ENCODE data around the gene ATP8B4.

ATP8B4 gene

DNA sequence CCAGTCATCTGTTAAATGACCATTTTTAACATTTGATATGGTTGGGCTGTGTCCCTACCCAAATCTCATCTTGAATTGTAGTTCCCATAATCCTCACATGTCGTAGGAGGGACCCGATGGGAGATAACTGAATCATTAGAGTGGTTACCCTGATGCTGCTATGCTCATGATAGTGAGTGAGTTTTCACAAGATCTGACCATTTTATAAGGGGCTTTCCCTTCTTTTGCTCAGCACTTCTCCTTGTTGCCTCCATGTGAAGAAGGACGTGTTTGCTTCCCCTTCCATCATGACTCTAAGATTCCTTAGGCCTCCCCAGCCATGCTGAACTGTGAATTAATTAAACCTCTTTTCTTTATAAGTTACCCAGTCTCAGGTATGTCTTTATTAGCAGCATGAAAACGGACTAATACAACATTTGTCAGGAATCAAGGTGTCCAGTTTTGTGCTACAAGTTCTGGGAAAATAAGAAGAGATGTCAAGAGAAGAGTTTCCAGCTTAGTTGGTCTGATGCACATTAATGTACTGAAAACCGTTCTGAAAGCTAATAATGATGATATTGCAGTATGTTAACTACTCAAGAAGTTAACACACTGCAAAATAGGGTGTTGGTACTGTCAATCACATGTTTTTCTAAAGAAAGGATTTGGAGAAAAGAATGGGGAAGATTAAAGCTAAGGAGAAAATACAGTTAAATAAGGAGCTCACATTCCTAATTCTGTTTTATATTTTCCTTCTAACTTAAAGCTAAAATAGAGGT lies 67.9 kb downstream of the ATP8B4 start:
- Histone ChIP-seq H3K36me3 (ENCODE audit: insufficient read depth, low read length) (no peaks in the 10 kb centered on the region), H3K9ac (ENCODE audit: insufficient read length) (no peak overlapping the region), H3K9me3 (ENCODE audit: low read depth, low read length) (no peaks in the 10 kb centered on the region), H3K27ac (no peak overlapping the region), H3K4me3 (no peak overlapping the region)
- DNase-seq (ENCODE audit: low read depth, low spot score) = no peak
- no peak for TF ChIP-seq POLR2AphosphoS5 (IDR thresholded peaks at IDR 0.05; ENCODE audit: borderline replicate concordance, low read depth, low read length)
- TF ChIP-seq EZH2 (IDR thresholded peaks at IDR 0.05) = no peak
- no peak for TF ChIP-seq FOXP2 (optimal IDR thresholded peaks at IDR 0.05; ENCODE audit: control extremely low read depth, extremely low read length, insufficient read depth)

DNA sequence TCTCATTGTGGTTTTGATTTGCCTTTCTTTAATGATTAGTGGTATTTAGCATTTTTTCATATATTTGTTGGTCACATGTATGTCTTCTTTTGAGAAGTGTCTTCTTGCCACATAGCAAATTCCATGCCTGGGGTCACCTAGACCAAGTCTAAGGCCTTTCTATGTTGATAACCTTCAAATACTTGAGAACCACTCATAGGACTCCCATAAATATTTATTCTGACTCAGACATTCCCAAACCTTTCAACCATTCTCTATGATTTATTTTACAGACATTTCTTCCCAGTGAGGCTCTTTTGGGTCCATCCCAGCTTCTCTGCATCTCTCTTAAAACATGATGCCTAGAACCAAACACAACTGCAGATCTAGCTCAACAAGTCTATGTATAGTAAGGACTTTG lies 69.2 kb downstream of the ATP8B4 start:
- TF ChIP-seq FOXP2 (optimal IDR thresholded peaks at IDR 0.05; ENCODE audit: control extremely low read depth, extremely low read length, insufficient read depth) (no peak), POLR2AphosphoS5 (IDR thresholded peaks at IDR 0.05; ENCODE audit: borderline replicate concordance, low read depth, low read length) (no peak)
- Histone ChIP-seq H3K4me3 (no peak overlapping the region), H3K27ac (no peak overlapping the region), H3K36me3 (ENCODE audit: insufficient read depth, low read length) (no peaks in the 10 kb centered on the region), H3K9ac (ENCODE audit: insufficient read length) (no peak overlapping the region), H3K9me3 (ENCODE audit: low read depth, low read length) (no peaks in the 10 kb centered on the region)
- DNase-seq (ENCODE audit: low read depth, low spot score) = no peak

DNA sequence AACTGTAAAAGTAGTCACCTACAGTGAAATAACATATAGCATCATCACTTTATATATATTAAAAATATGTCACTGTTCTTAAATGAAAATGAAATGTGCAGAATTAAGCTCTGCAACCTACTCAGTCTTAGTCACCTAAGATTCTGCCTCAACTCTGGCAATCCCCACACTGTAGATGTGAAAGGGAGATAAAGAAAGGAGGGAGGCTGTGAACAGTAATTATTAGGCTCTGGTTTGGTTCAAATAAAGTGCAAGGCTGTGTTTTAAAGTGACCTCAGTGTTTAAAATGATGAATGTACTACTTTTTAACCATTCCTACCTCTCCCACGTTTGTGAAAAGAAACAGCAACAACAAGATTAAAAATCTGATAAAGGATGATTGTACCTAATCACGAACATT lies 72.2 kb downstream of the ATP8B4 start:
- TF ChIP-seq EZH2 (IDR thresholded peaks at IDR 0.05) (no peak), POLR2AphosphoS5 (IDR thresholded peaks at IDR 0.05; ENCODE audit: borderline replicate concordance, low read depth, low read length) (no peak), FOXP2 (optimal IDR thresholded peaks at IDR 0.05; ENCODE audit: control extremely low read depth, extremely low read length, insufficient read depth) (no peak)
- H3K27ac ChIP-seq = no peak overlapping the region
- no peak for DNase-seq (ENCODE audit: low read depth, low spot score)
- H3K9ac ChIP-seq (ENCODE audit: insufficient read length) = no peak overlapping the region
- H3K9me3 ChIP-seq (ENCODE audit: low read depth, low read length) = no peaks in the 10 kb centered on the region
- H3K4me3 ChIP-seq = no peak overlapping the region
- no peaks in the 10 kb centered on the region for H3K36me3 ChIP-seq (ENCODE audit: insufficient read depth, low read length)

DNA sequence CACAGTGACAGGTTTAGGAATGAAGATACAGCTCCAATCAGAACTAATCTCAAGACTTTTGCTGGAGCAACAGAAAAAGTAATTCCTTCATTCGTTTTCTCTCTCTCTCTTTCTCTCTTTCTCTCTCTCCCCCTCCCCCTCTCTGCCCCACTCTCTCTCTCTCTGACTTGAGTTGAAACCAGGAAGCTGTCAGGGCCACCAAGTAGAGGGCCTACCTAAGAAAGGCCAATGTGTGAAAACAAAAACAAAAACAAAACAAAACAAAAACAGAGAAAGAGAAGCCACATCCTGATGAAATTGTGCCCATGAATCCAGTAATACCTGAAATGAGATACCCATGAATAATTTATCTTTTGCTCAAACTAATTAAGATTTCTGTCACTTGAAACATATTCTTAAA lies 72.9 kb downstream of the ATP8B4 start:
- H3K36me3 ChIP-seq (ENCODE audit: insufficient read depth, low read length) = no peaks in the 10 kb centered on the region
- TF ChIP-seq POLR2AphosphoS5 (IDR thresholded peaks at IDR 0.05; ENCODE audit: borderline replicate concordance, low read depth, low read length) (no peak), FOXP2 (optimal IDR thresholded peaks at IDR 0.05; ENCODE audit: control extremely low read depth, extremely low read length, insufficient read depth) (no peak), EZH2 (IDR thresholded peaks at IDR 0.05) (no peak)
- H3K4me3 ChIP-seq = no peak overlapping the region
- no peak overlapping the region for H3K9ac ChIP-seq (ENCODE audit: insufficient read length)
- H3K27ac ChIP-seq = no peak overlapping the region
- no peak for DNase-seq (ENCODE audit: low read depth, low spot score)
- no peaks in the 10 kb centered on the region for H3K9me3 ChIP-seq (ENCODE audit: low read depth, low read length)

DNA sequence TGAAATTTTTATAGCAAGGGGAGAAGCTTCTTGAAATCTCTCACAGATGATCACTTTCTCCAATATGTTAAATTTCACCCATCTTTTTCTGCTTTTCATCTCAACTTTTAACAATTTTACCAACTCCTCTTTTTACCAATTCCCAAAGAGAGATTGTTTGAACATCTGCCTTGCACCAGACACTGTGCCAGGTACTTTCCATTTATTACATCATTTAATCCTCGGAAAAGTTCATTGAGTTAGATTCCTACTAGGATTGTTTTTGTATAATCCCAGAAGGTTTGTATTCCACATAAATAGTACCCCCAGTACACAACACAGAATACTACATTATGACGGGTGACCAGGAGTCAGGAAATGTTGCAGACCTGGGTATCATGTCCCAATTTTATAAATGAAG lies 74.1 kb downstream of the ATP8B4 start:
- H3K4me3 ChIP-seq = no peak overlapping the region
- no peak for DNase-seq (ENCODE audit: low read depth, low spot score)
- no peak for TF ChIP-seq FOXP2 (optimal IDR thresholded peaks at IDR 0.05; ENCODE audit: control extremely low read depth, extremely low read length, insufficient read depth)
- TF ChIP-seq EZH2 (IDR thresholded peaks at IDR 0.05) = no peak
- TF ChIP-seq POLR2AphosphoS5 (IDR thresholded peaks at IDR 0.05; ENCODE audit: borderline replicate concordance, low read depth, low read length) = no peak
- no peaks in the 10 kb centered on the region for H3K36me3 ChIP-seq (ENCODE audit: insufficient read depth, low read length)
- H3K9me3 ChIP-seq (ENCODE audit: low read depth, low read length) = no peaks in the 10 kb centered on the region
- H3K9ac ChIP-seq (ENCODE audit: insufficient read length) = no peak overlapping the region
- H3K27ac ChIP-seq = no peak overlapping the region

DNA sequence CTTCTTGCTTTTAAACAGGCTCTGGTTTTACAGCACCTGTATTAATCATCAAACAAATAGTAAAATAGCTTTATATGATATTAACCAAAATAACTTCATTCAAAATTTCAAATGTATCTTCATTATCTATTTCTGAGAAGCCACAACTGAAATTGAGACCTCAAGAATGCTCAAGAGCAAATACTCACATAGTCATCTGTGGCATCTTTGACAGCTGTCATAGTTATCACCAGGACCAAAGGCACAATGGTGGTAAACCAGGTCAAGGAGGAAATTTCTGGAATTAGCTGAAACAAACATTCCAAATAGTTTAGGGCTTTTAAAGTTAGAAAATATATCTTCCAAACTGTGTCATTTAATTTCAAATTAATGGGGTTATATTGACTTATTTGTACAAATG lies 74.6 kb downstream of the ATP8B4 start:
- Histone ChIP-seq H3K27ac (no peak overlapping the region), H3K4me3 (no peak overlapping the region), H3K36me3 (ENCODE audit: insufficient read depth, low read length) (no peaks in the 10 kb centered on the region), H3K9ac (ENCODE audit: insufficient read length) (no peak overlapping the region), H3K9me3 (ENCODE audit: low read depth, low read length) (no peaks in the 10 kb centered on the region)
- TF ChIP-seq EZH2 (IDR thresholded peaks at IDR 0.05) (no peak), FOXP2 (optimal IDR thresholded peaks at IDR 0.05; ENCODE audit: control extremely low read depth, extremely low read length, insufficient read depth) (no peak), POLR2AphosphoS5 (IDR thresholded peaks at IDR 0.05; ENCODE audit: borderline replicate concordance, low read depth, low read length) (no peak)
- no peak for DNase-seq (ENCODE audit: low read depth, low spot score)

DNA sequence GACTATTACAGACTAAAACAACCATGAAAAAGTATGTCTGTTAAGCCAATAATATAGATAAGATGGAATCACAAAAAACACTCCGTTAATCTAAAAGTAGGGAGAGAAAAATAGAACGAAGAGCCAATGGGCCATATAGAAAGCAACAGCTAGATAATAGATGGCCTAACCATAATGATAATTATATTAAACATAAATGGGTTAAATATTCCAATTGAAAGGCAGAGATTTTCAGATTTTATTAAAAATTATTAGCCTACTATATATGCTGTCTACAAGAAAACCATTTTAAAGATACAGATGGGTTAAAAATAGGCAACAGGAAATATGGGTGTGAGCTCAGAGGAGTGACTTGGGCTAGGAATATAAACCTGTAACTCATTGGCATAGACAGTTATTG lies 76.3 kb downstream of the ATP8B4 start:
- Histone ChIP-seq H3K36me3 (ENCODE audit: insufficient read depth, low read length) (no peaks in the 10 kb centered on the region), H3K4me3 (no peak overlapping the region), H3K9me3 (ENCODE audit: low read depth, low read length) (no peaks in the 10 kb centered on the region), H3K27ac (no peak overlapping the region), H3K9ac (ENCODE audit: insufficient read length) (no peak overlapping the region)
- TF ChIP-seq POLR2AphosphoS5 (IDR thresholded peaks at IDR 0.05; ENCODE audit: borderline replicate concordance, low read depth, low read length) (no peak), EZH2 (IDR thresholded peaks at IDR 0.05) (no peak), FOXP2 (optimal IDR thresholded peaks at IDR 0.05; ENCODE audit: control extremely low read depth, extremely low read length, insufficient read depth) (no peak)
- no peak for DNase-seq (ENCODE audit: low read depth, low spot score)

DNA sequence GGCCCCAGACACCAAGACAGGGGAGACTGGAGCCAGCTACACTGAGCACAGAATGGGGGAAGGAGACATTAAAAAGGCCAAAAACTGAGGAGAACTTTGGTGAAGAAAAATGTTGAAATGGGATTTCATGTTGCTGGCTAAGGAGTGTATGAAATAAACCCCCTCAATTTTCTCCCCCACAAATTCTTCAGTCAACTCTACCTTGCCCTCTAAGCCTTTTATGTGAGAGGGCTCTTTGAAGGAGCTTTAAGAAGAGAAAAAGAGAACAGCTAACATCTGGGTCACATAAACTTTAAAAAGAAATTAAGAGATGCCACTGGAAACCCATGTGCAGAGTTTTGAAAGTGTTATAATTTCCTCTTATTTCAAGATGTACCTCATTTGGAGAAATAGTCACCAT lies 88.6 kb downstream of the ATP8B4 start:
- Histone ChIP-seq H3K36me3 (ENCODE audit: insufficient read depth, low read length) (no peaks in the 10 kb centered on the region), H3K9me3 (ENCODE audit: low read depth, low read length) (no peaks in the 10 kb centered on the region), H3K4me3 (no peak overlapping the region), H3K27ac (no peak overlapping the region), H3K9ac (ENCODE audit: insufficient read length) (no peak overlapping the region)
- no peak for DNase-seq (ENCODE audit: low read depth, low spot score)
- TF ChIP-seq FOXP2 (optimal IDR thresholded peaks at IDR 0.05; ENCODE audit: control extremely low read depth, extremely low read length, insufficient read depth) = no peak
- TF ChIP-seq EZH2 (IDR thresholded peaks at IDR 0.05) = no peak
- TF ChIP-seq POLR2AphosphoS5 (IDR thresholded peaks at IDR 0.05; ENCODE audit: borderline replicate concordance, low read depth, low read length) = no peak

DNA sequence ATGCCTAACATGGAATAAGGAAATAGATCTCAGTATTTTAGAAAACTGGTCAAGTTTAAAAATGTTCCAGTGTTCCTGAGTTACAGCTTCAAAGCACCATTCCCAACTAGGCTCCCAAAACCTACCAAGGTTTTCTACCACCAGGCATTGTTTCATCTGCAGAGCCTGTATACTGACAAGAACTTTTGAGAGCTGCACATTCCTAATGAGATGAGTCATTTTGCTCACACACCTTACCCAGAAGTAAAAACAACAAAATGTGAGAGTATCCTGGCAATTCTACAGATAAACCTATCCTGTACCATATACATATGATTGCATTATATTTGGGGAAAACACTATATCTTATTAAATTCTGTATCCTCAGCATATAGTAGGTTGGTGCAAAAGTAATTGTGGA lies 90.7 kb downstream of the ATP8B4 start:
- H3K9me3 ChIP-seq (ENCODE audit: low read depth, low read length) = no peaks in the 10 kb centered on the region
- no peak for DNase-seq (ENCODE audit: low read depth, low spot score)
- H3K36me3 ChIP-seq (ENCODE audit: insufficient read depth, low read length) = no peaks in the 10 kb centered on the region
- no peak overlapping the region for H3K4me3 ChIP-seq
- TF ChIP-seq POLR2AphosphoS5 (IDR thresholded peaks at IDR 0.05; ENCODE audit: borderline replicate concordance, low read depth, low read length) (no peak), EZH2 (IDR thresholded peaks at IDR 0.05) (no peak), FOXP2 (optimal IDR thresholded peaks at IDR 0.05; ENCODE audit: control extremely low read depth, extremely low read length, insufficient read depth) (no peak)
- H3K9ac ChIP-seq (ENCODE audit: insufficient read length) = no peak overlapping the region
- H3K27ac ChIP-seq = no peak overlapping the region
